Chondrocyte (in vitro differentiated cells): ENCODE results near the gene CADPS. TPM values are rescaled to one million over a fixed set of nuclear protein-coding genes. Genes with fewer than 3 reads are reported as not detected.

ENCODE experiments used
- DNase-seq: peaks from one replicate; pipeline ENCODE4 v3.0.0; 2021; ENCODE audit warnings: mixed read lengths, low spot score
- H3K27ac Mint-ChIP-seq: one replicate; pipeline ENCODE4 v1.8.0; 2021; ENCODE audit warnings: mild to moderate bottlenecking, moderate library complexity, mixed read lengths; ENCODE audit not compliant: unreplicated experiment
- H3K27me3 Mint-ChIP-seq: 2 replicates; pipeline ENCODE4 v1.8.0; 2021; ENCODE audit warnings: low read depth, mixed read lengths
- H3K36me3 Mint-ChIP-seq: 2 replicates; pipeline ENCODE4 v1.8.0; 2021; ENCODE audit warnings: low read depth, mixed read lengths
- H3K4me1 Mint-ChIP-seq: 2 replicates; pipeline ENCODE4 v1.8.0; 2021; ENCODE audit warnings: low read depth, mild to moderate bottlenecking, mixed read lengths
- H3K4me3 Mint-ChIP-seq: one replicate; pipeline ENCODE4 v1.8.0; 2021; ENCODE audit warnings: mild to moderate bottlenecking, moderate library complexity, mixed read lengths; ENCODE audit not compliant: unreplicated experiment
- H3K9me3 Mint-ChIP-seq: 2 replicates; pipeline ENCODE4 v1.8.0; 2021; ENCODE audit warnings: low read depth, mixed read lengths
- CTCF ChIP-seq: fragments of 200-600 bp; sonication (generic); IDR thresholded peaks from 2 replicates; pipeline ENCODE4 v1.5.0; 2021; ENCODE audit warnings: antibody characterized with exemption, mild to moderate bottlenecking, moderate library complexity
- total RNA-seq: library from RNA; stranded (reverse); gene quantifications from 3 replicates; pipeline ENCODE4 v1.2.1, GENCODE V29; 2021

CADPS gene
- total RNA-seq, 1 donor from 2014 or later: not detected

GRCh38 chr3:62688050-62688449, 187.2 kb downstream of the CADPS start:
- Mint-ChIP-seq H3K4me3 (no peak overlapping the region), H3K27ac (no peak overlapping the region), H3K27me3 (peaks cover 29% of the 10 kb centered on the region), H3K9me3 (no peaks in the 10 kb centered on the region), H3K36me3 (no peaks in the 10 kb centered on the region), H3K4me1 (no peaks in the 10 kb centered on the region)
- no peak for DNase-seq
- no peak for TF ChIP-seq CTCF

- Mint-ChIP-seq H3K4me3 (no peak overlapping the region), H3K27ac (no peak overlapping the region), H3K27me3 (peaks cover 30% of the 10 kb centered on the region), H3K36me3 (no peaks in the 10 kb centered on the region), H3K9me3 (no peaks in the 10 kb centered on the region), H3K4me1 (no peaks in the 10 kb centered on the region)
- DNase-seq: no peak
- TF ChIP-seq CTCF: no peak
Observed at GRCh38 chr3:62686503-62687294, 188.5 kb downstream of the CADPS start.

- no peak overlapping the region for H3K4me3 Mint-ChIP-seq
- no peak for DNase-seq
- TF ChIP-seq CTCF: no peak
- H3K9me3 Mint-ChIP-seq: no peaks in the 10 kb centered on the region
- H3K27me3 Mint-ChIP-seq: peaks cover 37% of the 10 kb centered on the region
- H3K27ac Mint-ChIP-seq: no peak overlapping the region
- H3K4me1 Mint-ChIP-seq: no peaks in the 10 kb centered on the region
- no peaks in the 10 kb centered on the region for H3K36me3 Mint-ChIP-seq
Observed at GRCh38 chr3:62682826-62683225, 192.4 kb downstream of the CADPS start.

- no peak overlapping the region for H3K4me3 Mint-ChIP-seq
- no peaks in the 10 kb centered on the region for H3K4me1 Mint-ChIP-seq
- peaks cover 48% of the 10 kb centered on the region for H3K27me3 Mint-ChIP-seq
- H3K27ac Mint-ChIP-seq: no peak overlapping the region
- DNase-seq: no peak
- no peaks in the 10 kb centered on the region for H3K36me3 Mint-ChIP-seq
- H3K9me3 Mint-ChIP-seq: no peaks in the 10 kb centered on the region
- TF ChIP-seq CTCF: no peak
Observed at GRCh38 chr3:62679988-62680387, 195.2 kb downstream of the CADPS start.

- H3K27ac Mint-ChIP-seq: no peak overlapping the region
- no peaks in the 10 kb centered on the region for H3K4me1 Mint-ChIP-seq
- no peak overlapping the region for H3K4me3 Mint-ChIP-seq
- peaks cover 52% of the 10 kb centered on the region for H3K27me3 Mint-ChIP-seq
- DNase-seq: no peak
- no peaks in the 10 kb centered on the region for H3K9me3 Mint-ChIP-seq
- H3K36me3 Mint-ChIP-seq: no peaks in the 10 kb centered on the region
- TF ChIP-seq CTCF: no peak
Observed at GRCh38 chr3:62678841-62679240, 196.4 kb downstream of the CADPS start.
